Loucy (cell line): ENCODE data around the gene C4orf36.

Experiments used
- CTCF ChIP-seq: fragments of 200-600 bp; sonication (generic); conservative IDR thresholded peaks from 2 replicates; pipeline ENCODE4 v1.5.1; 2014; ENCODE audit warnings: mild to moderate bottlenecking, antibody characterized with exemption, low read length
- EZH2phosphoT487 ChIP-seq: fragments of 200-600 bp; IDR thresholded peaks from 2 replicates; pipeline ENCODE4 v1.6.1; 2018; ENCODE audit warnings: antibody characterized with exemption, mild to moderate bottlenecking, moderate library complexity, borderline replicate concordance

GRCh38 chr4:86853209-86853608 is 39.0 kb downstream of the C4orf36 start:
- TF ChIP-seq EZH2phosphoT487: no peak
- no peak for TF ChIP-seq CTCF
